GM12878 (cell line): Measurements from ENCODE around the gene OTUB1. TPM values are rescaled to one million over a fixed set of nuclear protein-coding genes. Genes with fewer than 3 reads are reported as not detected.

ENCODE experiments used
- ATAC-seq: fragments of 200-7000 bp; cut with Tn5 transposase; 3 replicates; pipeline ENCODE4 v1.9.1; 2020; ENCODE audit warnings: mild to moderate bottlenecking, moderate library complexity
- BruUV-seq: library from RNA; stranded (reverse); fragments of 400-500 nt; replicated peaks from 2 replicates; lab custom pipeline; 2021; lab: Mats Ljungman, UMichigan
- CTCF ChIA-PET: fragments of 300-600 bp; sonication (Branson Sonifier 250); formaldehyde crosslinking; extraction: SDS; loops from one replicate; lab custom pipeline; 2021; ENCODE audit warnings: inconsistent platforms; lab: Yijun Ruan, JAX
- POLR2A ChIA-PET: fragments of 350-600 bp; formaldehyde crosslinking; extraction: SDS; loops from one replicate; lab custom pipeline; 2021; ENCODE audit warnings: inconsistent platforms; lab: Charles Lee
- RAD21 ChIA-PET: fragments of 300-600 bp; sonication (Branson Sonifier 250); formaldehyde crosslinking; loops from one replicate; lab custom pipeline; 2023; ENCODE audit warnings: antibody characterized with exemption; ENCODE audit not compliant: unreplicated experiment; lab: Charles Lee
- SMC1A ChIA-PET: fragments of 300-600 bp; sonication (Branson Sonifier 250); formaldehyde crosslinking; loops from one replicate; lab custom pipeline; 2023; ENCODE audit not compliant: unreplicated experiment, uncharacterized antibody; lab: Charles Lee
- DNase-seq: peaks from one replicate; pipeline ENCODE4 v3.0.0-alpha.2; 2011; ENCODE audit warnings: low read depth, low spot score
- FAIRE-seq: peaks from 3 replicates; lab custom pipeline; 2011; peaks lifted over from hg19 to GRCh38; lab: Jason Lieb, UNC
- H2AFZ ChIP-seq: 2 replicates; pipeline ENCODE4 v1.6.0; 2011; ENCODE audit warnings: low read depth, low read length, control low read depth; ENCODE audit not compliant: control insufficient read depth
- H3K27ac ChIP-seq: 2 replicates; pipeline ENCODE4 v1.5.1; 2011; ENCODE audit warnings: control low read depth; ENCODE audit not compliant: control insufficient read depth, insufficient read depth
- H3K27me3 ChIP-seq, 2 experiments: replicated peaks in 1 of 2; 2 replicates each; pipeline versions ENCODE4 v1.6.0 to v1.6.1; 2011; ENCODE audit warnings: low read length in 1 of 2; ENCODE audit not compliant: control insufficient read depth in 2 of 2, insufficient read depth in 2 of 2
- H3K36me3 ChIP-seq, 2 experiments: 2 replicates each; pipeline ENCODE4 v1.5.1; 2011; ENCODE audit warnings: low read length in 1 of 2; ENCODE audit not compliant: control insufficient read depth in 2 of 2, insufficient read depth in 2 of 2
- H3K4me1 ChIP-seq: 2 replicates; pipeline ENCODE4 v1.6.1; 2011; ENCODE audit warnings: mild to moderate bottlenecking, low read length, moderate library complexity, mixed read lengths; ENCODE audit not compliant: control insufficient read depth, insufficient read depth
- H3K4me2 ChIP-seq: 2 replicates; pipeline ENCODE4 v1.6.0; 2011; ENCODE audit warnings: control low read depth; ENCODE audit not compliant: control insufficient read depth, insufficient read depth
- H3K4me3 ChIP-seq: fragments of 200-600 bp; sonication (generic); 2 replicates; pipeline ENCODE4 v1.5.1; 2016
- H3K79me2 ChIP-seq: 2 replicates; pipeline ENCODE4 v1.6.0; 2011; ENCODE audit warnings: low read length; ENCODE audit not compliant: control insufficient read depth, insufficient read depth
- H3K9ac ChIP-seq: 2 replicates; pipeline ENCODE4 v1.8.0; 2011; ENCODE audit warnings: low read length, control low read depth, mixed read lengths; ENCODE audit not compliant: control insufficient read depth, insufficient read depth
- H3K9me3 ChIP-seq: replicated peaks from 3 replicates; pipeline ENCODE4 v1.5.1; 2011; ENCODE audit warnings: mild to moderate bottlenecking, low read length; ENCODE audit not compliant: control insufficient read depth, insufficient read depth
- H4K20me1 ChIP-seq: 2 replicates; pipeline ENCODE4 v1.6.0; 2011; ENCODE audit not compliant: control insufficient read depth, insufficient read depth
- ATF2 ChIP-seq: IDR thresholded peaks from 2 replicates; pipeline ENCODE4 v1.6.1; 2012; ENCODE audit warnings: low read length, inconsistent platforms
- CTCF ChIP-seq, 3 experiments: IDR thresholded peaks in 2 of 3; conservative IDR thresholded peaks in 1 of 3; 2 replicates each; pipeline ENCODE4 v1.5.1; 2011; ENCODE audit warnings: low read depth in 3 of 3, low read length in 3 of 3, mild to moderate bottlenecking in 3 of 3, control low read depth in 2 of 3, moderate library complexity in 2 of 3, inconsistent platforms in 1 of 3, mixed read lengths in 1 of 3; ENCODE audit not compliant: control insufficient read depth in 2 of 3, insufficient read depth in 1 of 3; ENCODE audit errors: extremely low read depth in 1 of 3
- E2F8 ChIP-seq: fragments of 450-650 bp; IDR thresholded peaks from 2 replicates; pipeline ENCODE4 v1.6.1; 2018; ENCODE audit warnings: mild to moderate bottlenecking, low read depth, moderate library complexity; ENCODE audit not compliant: partially characterized antibody
- SP1 ChIP-seq: IDR thresholded peaks from one replicate; pipeline ENCODE4 v1.6.1; 2011; ENCODE audit warnings: low read depth, low read length
- SREBF1 ChIP-seq: IDR thresholded peaks from 2 replicates; pipeline ENCODE4 v1.6.1; 2012; ENCODE audit warnings: mild to moderate bottlenecking, low read length
- WGBS: methylation state at CpG from one replicate; pipeline ENCODE4 v1.1.6; 2016; ENCODE audit warnings: low lambda C conversion rate; ENCODE audit not compliant: insufficient replicate concordance, insufficient coverage; ENCODE audit errors: missing lambda C conversion rate; 5-methylcytosine and 5-hydroxymethylcytosine counted together
- in situ Hi-C: fragments of 300-500 bp; cut with MboI; formaldehyde crosslinking; loops from 9 replicates; pipeline ENCODE4 v1.14.3; 2018; ENCODE audit warnings: mixed read lengths
- intact Hi-C: fragments of 100-400 bp; cut with micrococcal nuclease; formaldehyde crosslinking; loops from one replicate; pipeline ENCODE4 v1.14.2; 2022; ENCODE audit not compliant: unreplicated experiment
- polyA plus RNA-seq, 11 experiments: library from polyadenylated mRNA; depleted of rRNA in 4 of 11; unstranded in 6 of 11; stranded (reverse) in 5 of 11; fragments of >200 nt; fragmentation: Nextera tagmentation in 4 of 11; fragmentation: Illumina TruSeq in 1 of 11; extraction: Ambion mirVana in 4 of 11; extraction: Trizol in 1 of 11; gene quantifications; 1 replicate in 1 of 11; 2 replicates in 10 of 11; pipeline versions ENCODE4 v1.2.1 to v1.2.3, GENCODE V29; 2011 to 2016; ENCODE audit warnings: inconsistent platforms in 2 of 11, missing spikeins in 2 of 11, low read depth in 1 of 11
- total RNA-seq, 4 experiments: library from RNA; depleted of rRNA in 3 of 4; stranded (reverse); fragments of >200 nt in 3 of 4; fragmentation: Illumina TruSeq in 1 of 4; extraction: Trizol in 1 of 4; gene quantifications; 2 replicates each; pipeline versions ENCODE4 v1.2.1 to v1.2.3, GENCODE V29; 2013 to 2021
- TF ChIP-seq, protein P1 (sequence below): fragments of 450-650 bp; IDR thresholded peaks from 2 replicates; pipeline ENCODE4 v1.6.1; 2017; ENCODE audit warnings: borderline replicate concordance
- TF ChIP-seq, protein P2 (sequence below): fragments of 450-650 bp; IDR thresholded peaks from 2 replicates; pipeline ENCODE4 v1.6.1; 2017; ENCODE audit warnings: low read depth, mild to moderate bottlenecking, moderate library complexity

OTUB1 gene
- total and polyA plus RNA-seq, 10 of the 15 experiments (the other 5 are each of a cell fraction or from before 2014, with no cell fraction given), result 49.6 to 225 (median 131) TPM

GRCh38 chr11:64001484-64002420 lies 15.5 kb downstream of the OTUB1 start (continued):
- no peak for TF ChIP-seq E2F8
- TF ChIP-seq, all 136 proteins: peak for 0

- WGBS, result 52% methylated on average over 17 of the region's 23 CpGs
- H2AFZ ChIP-seq, result no peak overlapping the region
- no peaks in the 10 kb centered on the region; a peak in 3 of 4 replicates for H3K27me3 ChIP-seq
- no peaks in the 10 kb centered on the region for H3K79me2 ChIP-seq
- no peaks in the 10 kb centered on the region; the same call in 1 of the 2 replicates for H3K4me1 ChIP-seq
- H3K4me2 ChIP-seq, result no peak overlapping the region
- BruUV-seq, result no TSS peak
- H3K36me3 ChIP-seq, result peaks cover 0 to 2% of the 10 kb centered on the region in 2 experiments; a peak in 2 of 4 replicates
- in situ Hi-C loops, result loop anchor here (5.0 kb wide), 1 partner anchor 143 kb away; no protein-coding TSS in a partner anchor
- H3K9ac ChIP-seq, result no peak overlapping the region
- intact Hi-C loops, result no loop called here
- no peaks in the 10 kb centered on the region for H3K9me3 ChIP-seq
- ChIA-PET POLR2A (interaction anchor here (0.6 kb wide), 1 partner anchor 14 kb away, joined by 3 read pairs; no protein-coding TSS in a partner anchor), SMC1A (no interaction called here), RAD21 (no interaction called here), CTCF (no interaction called here)
- no peaks in the 10 kb centered on the region; the same call in 1 of the 2 replicates for H4K20me1 ChIP-seq
- H3K27ac ChIP-seq, result no peak overlapping the region
- DNase-seq, result no peak
- no peak for ATAC-seq
- no peak for TF ChIP-seq SREBF1
- no peak for TF ChIP-seq CTCF (IDR thresholded peaks at IDR 0.05 in 2 of 3, conservative IDR thresholded peaks at IDR 0.05 in 1 of 3; ENCODE audit: control insufficient read depth in 2 of 3, extremely low read depth in 1 of 3, insufficient read depth in 1 of 3, low read depth in 3 of 3, low read length in 3 of 3)
- TF ChIP-seq, protein P1, sequence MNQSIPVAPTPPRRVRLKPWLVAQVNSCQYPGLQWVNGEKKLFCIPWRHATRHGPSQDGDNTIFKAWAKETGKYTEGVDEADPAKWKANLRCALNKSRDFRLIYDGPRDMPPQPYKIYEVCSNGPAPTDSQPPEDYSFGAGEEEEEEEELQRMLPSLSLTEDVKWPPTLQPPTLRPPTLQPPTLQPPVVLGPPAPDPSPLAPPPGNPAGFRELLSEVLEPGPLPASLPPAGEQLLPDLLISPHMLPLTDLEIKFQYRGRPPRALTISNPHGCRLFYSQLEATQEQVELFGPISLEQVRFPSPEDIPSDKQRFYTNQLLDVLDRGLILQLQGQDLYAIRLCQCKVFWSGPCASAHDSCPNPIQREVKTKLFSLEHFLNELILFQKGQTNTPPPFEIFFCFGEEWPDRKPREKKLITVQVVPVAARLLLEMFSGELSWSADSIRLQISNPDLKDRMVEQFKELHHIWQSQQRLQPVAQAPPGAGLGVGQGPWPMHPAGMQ, result no peak
- TF ChIP-seq SP1, result no peak
- no peak for TF ChIP-seq ATF2
- TF ChIP-seq, protein P2, sequence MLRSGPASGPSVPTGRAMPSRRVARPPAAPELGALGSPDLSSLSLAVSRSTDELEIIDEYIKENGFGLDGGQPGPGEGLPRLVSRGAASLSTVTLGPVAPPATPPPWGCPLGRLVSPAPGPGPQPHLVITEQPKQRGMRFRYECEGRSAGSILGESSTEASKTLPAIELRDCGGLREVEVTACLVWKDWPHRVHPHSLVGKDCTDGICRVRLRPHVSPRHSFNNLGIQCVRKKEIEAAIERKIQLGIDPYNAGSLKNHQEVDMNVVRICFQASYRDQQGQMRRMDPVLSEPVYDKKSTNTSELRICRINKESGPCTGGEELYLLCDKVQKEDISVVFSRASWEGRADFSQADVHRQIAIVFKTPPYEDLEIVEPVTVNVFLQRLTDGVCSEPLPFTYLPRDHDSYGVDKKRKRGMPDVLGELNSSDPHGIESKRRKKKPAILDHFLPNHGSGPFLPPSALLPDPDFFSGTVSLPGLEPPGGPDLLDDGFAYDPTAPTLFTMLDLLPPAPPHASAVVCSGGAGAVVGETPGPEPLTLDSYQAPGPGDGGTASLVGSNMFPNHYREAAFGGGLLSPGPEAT, result no peak
- TF ChIP-seq, all 136 proteins: peak for 0
- H3K4me3 ChIP-seq, result no peak overlapping the region
- no peak for FAIRE-seq
Measured at GRCh38 chr11:64003807-64004589, 17.8 kb downstream of the OTUB1 start.
